SKM-1 treated with dmso at 0.1 percent for 144 hours (cell line): ENCODE measurements around the gene NME9.

ENCODE experiments used
- DNase-seq: peaks from one replicate; lab custom pipeline; 2025; ENCODE audit not compliant: unreplicated experiment; lab: John Stamatoyannopoulos, UW

The NME9 gene

GRCh38 chr3:138336454-138336999, 6.9 kb upstream of the NME9 start:
- no peak for DNase-seq

GRCh38 chr3:138334608-138335007, 5.0 kb upstream of the NME9 start:
- DNase-seq = no peak

GRCh38 chr3:138332472-138333073, 2.9 kb upstream of the NME9 start:
- peak; percentile 62 for DNase-seq

- DNase-seq = no peak
Measured at GRCh38 chr3:138331143-138331894, 1.7 kb upstream of the NME9 start.

GRCh38 chr3:138329984-138330293, 288 bp upstream of the NME9 start:
- no peak for DNase-seq

GRCh38 chr3:138328341-138328740, 1.3 kb downstream of the NME9 start:
- peak; percentile 28 for DNase-seq

GRCh38 chr3:138327831-138328230, 1.8 kb downstream of the NME9 start:
- no peak for DNase-seq

- DNase-seq = no peak
Measured at GRCh38 chr3:138326866-138327595, 2.6 kb downstream of the NME9 start.

GRCh38 chr3:138325990-138326389, 3.7 kb downstream of the NME9 start:
- no peak for DNase-seq

GRCh38 chr3:138323971-138324370, 5.7 kb downstream of the NME9 start:
- no peak for DNase-seq

GRCh38 chr3:138317687-138318086, 12.0 kb downstream of the NME9 start:
- DNase-seq = no peak

- DNase-seq = no peak
Measured at GRCh38 chr3:138314751-138315150, 14.9 kb downstream of the NME9 start.

GRCh38 chr3:138310494-138310893, 19.2 kb downstream of the NME9 start:
- no peak for DNase-seq

- DNase-seq = no peak
Measured at GRCh38 chr3:138308783-138309182, 20.9 kb downstream of the NME9 start.

- DNase-seq = no peak
Measured at GRCh38 chr3:138307899-138308298, 21.8 kb downstream of the NME9 start.

- DNase-seq = no peak
Measured at GRCh38 chr3:138303474-138303873, 26.2 kb downstream of the NME9 start.

- no peak for DNase-seq
Measured at GRCh38 chr3:138300647-138301046, 29.0 kb downstream of the NME9 start.

- DNase-seq = no peak
Measured at GRCh38 chr3:138297876-138298275, 31.8 kb downstream of the NME9 start.

- DNase-seq = no peak
Measured at GRCh38 chr3:138297059-138297607, 32.5 kb downstream of the NME9 start.

GRCh38 chr3:138296639-138297038, 33.0 kb downstream of the NME9 start:
- DNase-seq = no peak

- no peak for DNase-seq
Measured at GRCh38 chr3:138289701-138290100, 40.0 kb downstream of the NME9 start.

- DNase-seq = no peak
Measured at GRCh38 chr3:138289260-138289659, 40.4 kb downstream of the NME9 start.
